NCI-H524 treated with DMSO at 0.1 percent for 48 hours (cell line): Measurements from ENCODE around the gene ENKUR.

Experiments
- DNase-seq: peaks from one replicate; lab custom pipeline; 2025; lab: John Stamatoyannopoulos, UW

The ENKUR gene

DNA sequence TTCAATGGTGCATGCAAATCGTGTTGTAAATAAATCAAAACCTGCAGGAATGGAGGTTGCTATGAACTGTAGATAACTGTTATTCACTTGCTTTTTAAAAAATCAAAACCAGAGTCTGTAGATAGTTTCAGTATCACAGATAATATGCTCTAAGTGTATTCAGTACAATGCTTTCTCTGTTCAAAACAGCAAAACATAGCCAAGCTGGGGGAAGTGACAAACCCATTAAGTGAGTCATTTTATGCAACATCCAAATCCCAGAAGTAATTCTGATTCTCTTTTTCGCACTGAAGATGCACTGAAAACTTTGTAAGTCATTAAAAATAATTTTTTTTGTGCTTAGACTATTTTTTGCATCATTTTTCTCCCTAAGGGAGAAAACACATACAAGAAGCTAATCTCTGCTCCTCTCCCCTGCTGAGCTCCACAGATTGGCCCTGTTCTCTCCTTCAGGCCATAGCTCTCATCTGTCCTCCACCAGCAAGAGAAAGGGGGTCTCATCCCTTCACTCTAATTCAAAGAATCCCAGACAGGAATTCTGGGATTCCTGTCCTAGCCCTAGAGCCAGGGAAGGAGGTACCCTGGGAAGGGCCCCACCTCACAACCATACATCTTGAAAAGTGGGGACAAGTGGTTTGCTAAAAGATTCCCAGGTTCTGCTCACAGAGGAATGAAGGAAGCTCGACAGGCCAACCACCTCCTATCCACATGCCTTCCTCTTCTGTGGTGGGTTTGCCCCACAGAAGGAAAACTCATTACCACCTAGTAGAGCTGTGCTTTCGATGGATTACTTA, 68.5 kb downstream of the ENKUR start:
- DNase-seq = no peak

- no peak for DNase-seq
These were observed 71.3 kb downstream of the ENKUR start for GRCh38 chr10:24944512-24945255.

- no peak for DNase-seq
These were observed 77.4 kb downstream of the ENKUR start for GRCh38 chr10:24938525-24938924.

GRCh38 chr10:24938076-24938475, 77.9 kb downstream of the ENKUR start:
- no peak for DNase-seq

GRCh38 chr10:24935504-24936292, 80.3 kb downstream of the ENKUR start:
- DNase-seq = no peak
